Natural killer cell (primary cell): ENCODE data around the gene SNRNP70. TPM values are rescaled to one million over a fixed set of nuclear protein-coding genes. Genes with fewer than 3 reads are reported as not detected.
A peak's percentile ranks its signal among the peaks of the same experiment; 100 is the strongest.

Experiments
- ATAC-seq, 3 donors: fragments of 150-1000 bp in 2 of 3; fragments of 200-7000 bp in 1 of 3; cut with Tn5 transposase; 1 replicate in 1 of 3; 2 replicates in 2 of 3; pipeline ENCODE4 v1.10.0; 2021; ENCODE audit warnings: mild to moderate bottlenecking in 2 of 3, moderate library complexity in 2 of 3
- DNase-seq, 2 donors: peaks; one replicate each; pipeline versions ENCODE4 v3.0.0 to v3.0.0-alpha.2; 2013 to 2021; ENCODE audit warnings: mixed read lengths in 1 of 2
- H3K27ac ChIP-seq: one replicate; pipeline ENCODE4 v1.5.1; 2013; ENCODE audit warnings: mild to moderate bottlenecking, low read length
- H3K27me3 ChIP-seq: one replicate; pipeline ENCODE4 v1.6.1; 2013; ENCODE audit warnings: low read length; ENCODE audit not compliant: control insufficient read depth, insufficient read depth
- H3K36me3 ChIP-seq: one replicate; pipeline ENCODE4 v1.6.1; 2013; ENCODE audit warnings: low read length; ENCODE audit not compliant: control insufficient read depth, insufficient read depth
- H3K4me1 ChIP-seq: one replicate; pipeline ENCODE4 v1.6.1; 2013; ENCODE audit warnings: low read length; ENCODE audit not compliant: control insufficient read depth, insufficient read depth
- H3K4me3 ChIP-seq: one replicate; pipeline ENCODE4 v1.5.1; 2013; ENCODE audit warnings: low read length
- H3K9me3 ChIP-seq: one replicate; pipeline ENCODE4 v1.6.1; 2013; ENCODE audit warnings: low read length; ENCODE audit not compliant: control insufficient read depth, insufficient read depth
- H3K27ac Mint-ChIP-seq, 2 donors: one replicate each; pipeline ENCODE4 v1.8.0; 2022; ENCODE audit warnings: mild to moderate bottlenecking in 2 of 2, mixed read lengths in 2 of 2, moderate library complexity in 1 of 2
- H3K27me3 Mint-ChIP-seq, 2 donors: one replicate each; pipeline ENCODE4 v1.8.0; 2022; ENCODE audit warnings: low read depth in 2 of 2, mixed read lengths in 2 of 2
- H3K36me3 Mint-ChIP-seq: one replicate; pipeline ENCODE4 v1.8.0; 2022; ENCODE audit warnings: mixed read lengths
- H3K4me1 Mint-ChIP-seq, 2 donors: one replicate each; pipeline ENCODE4 v1.8.0; 2022; ENCODE audit warnings: mixed read lengths in 2 of 2
- H3K4me3 Mint-ChIP-seq: one replicate; pipeline ENCODE4 v1.8.0; 2022; ENCODE audit warnings: mild to moderate bottlenecking, moderate library complexity, mixed read lengths
- H3K9me3 Mint-ChIP-seq, 2 donors: one replicate each; pipeline ENCODE4 v1.8.0; 2022; ENCODE audit warnings: mixed read lengths in 2 of 2
- CTCF ChIP-seq: fragments of 200-600 bp; IDR thresholded peaks from one replicate; pipeline ENCODE4 v1.8.0; 2022; ENCODE audit warnings: antibody characterized with exemption
- WGBS: methylation state at CpG from one replicate; pipeline ENCODE4 v1.1.7; 2013; ENCODE audit warnings: missing lambda C conversion rate; ENCODE audit not compliant: insufficient coverage; 5-methylcytosine and 5-hydroxymethylcytosine counted together
- intact Hi-C: fragments of 100-400 bp; cut with micrococcal nuclease; formaldehyde crosslinking; loops from one replicate; pipeline ENCODE4 v1.14.2; 2022
- total RNA-seq, 4 donors: library from RNA; stranded (reverse); fragments of 120-200 nt in 1 of 4; gene quantifications; one replicate each; pipeline versions ENCODE4 v1.2.3 to v1.2.4, GENCODE V29; 2013 to 2022

Gene SNRNP70
- total RNA-seq, 3 donors from 2014 or later (not counting 1 experiment from before 2014, with no cell fraction given) = 244 to 312 (median 299) TPM

GRCh38 chr19:49085868-49086232 is 599 bp downstream of the SNRNP70 start:
- Histone ChIP-seq H3K4me3 (peak overlapping the region; percentile 76), H3K27ac (peak overlapping the region; percentile 78), H3K4me1 (peaks cover 24% of the 10 kb centered on the region), H3K27me3 (no peaks in the 10 kb centered on the region), H3K36me3 (peaks cover 13% of the 10 kb centered on the region), H3K9me3 (no peaks in the 10 kb centered on the region)
- intact Hi-C loops = no loop called here
- Mint-ChIP-seq H3K36me3 (no peaks in the 10 kb centered on the region), H3K27ac (peak overlapping the region; percentile 96), H3K4me1 (peaks cover 29 to 45% of the 10 kb centered on the region in 2 donors), H3K27me3 (peaks cover 0 to 3% of the 10 kb centered on the region in 2 donors), H3K4me3 (peak overlapping the region; percentile 99), H3K9me3 (no peaks in the 10 kb centered on the region)
- no peak for TF ChIP-seq CTCF
- DNase-seq (no peak), ATAC-seq (no peak)
- 1% methylated on average over 14 of the region's 14 CpGs for WGBS

GRCh38 chr19:49086296-49086695 is 1.0 kb downstream of the SNRNP70 start:
- peak overlapping the region; percentile 96 for H3K27ac Mint-ChIP-seq
- H3K9me3 ChIP-seq = no peaks in the 10 kb centered on the region
- peak overlapping the region; percentile 99 for H3K4me3 Mint-ChIP-seq
- peaks cover 29 to 47% of the 10 kb centered on the region in 2 donors for H3K4me1 Mint-ChIP-seq
- peaks cover 16% of the 10 kb centered on the region for H3K36me3 ChIP-seq
- peak overlapping the region; percentile 76 for H3K4me3 ChIP-seq
- no peaks in the 10 kb centered on the region for H3K36me3 Mint-ChIP-seq
- H3K9me3 Mint-ChIP-seq = no peaks in the 10 kb centered on the region
- peaks cover 0 to 2% of the 10 kb centered on the region in 2 donors for H3K27me3 Mint-ChIP-seq
- intact Hi-C loops = no loop called here
- 54% methylated on average over 11 of the region's 11 CpGs for WGBS
- H3K27me3 ChIP-seq = no peaks in the 10 kb centered on the region
- no peak overlapping the region for H3K27ac ChIP-seq
- TF ChIP-seq CTCF = no peak
- peaks cover 24% of the 10 kb centered on the region for H3K4me1 ChIP-seq
- ATAC-seq (no peak), DNase-seq (no peak)

GRCh38 chr19:49091391-49092038 is 6.3 kb downstream of the SNRNP70 start:
- no peaks in the 10 kb centered on the region for H3K36me3 Mint-ChIP-seq
- no peak for DNase-seq
- H3K27me3 ChIP-seq = no peaks in the 10 kb centered on the region
- H3K27me3 Mint-ChIP-seq = no peaks in the 10 kb centered on the region
- peaks cover 10 to 34% of the 10 kb centered on the region in 2 donors for H3K4me1 Mint-ChIP-seq
- H3K27ac ChIP-seq = no peak overlapping the region
- peaks cover 8% of the 10 kb centered on the region for H3K4me1 ChIP-seq
- ATAC-seq = peak in 1 of 3 donors; percentile 26
- 72% methylated on average over 15 of the region's 17 CpGs for WGBS
- no peaks in the 10 kb centered on the region for H3K9me3 ChIP-seq
- H3K4me3 Mint-ChIP-seq = no peak overlapping the region
- H3K36me3 ChIP-seq = peaks cover 41% of the 10 kb centered on the region
- TF ChIP-seq CTCF = no peak
- H3K4me3 ChIP-seq = no peak overlapping the region
- peak overlapping the region; percentile 26 to 38 for H3K27ac Mint-ChIP-seq
- intact Hi-C loops = no loop called here
- H3K9me3 Mint-ChIP-seq = no peaks in the 10 kb centered on the region

GRCh38 chr19:49092686-49093085 is 7.4 kb downstream of the SNRNP70 start:
- Mint-ChIP-seq H3K27ac (no peak overlapping the region), H3K36me3 (no peaks in the 10 kb centered on the region), H3K4me1 (peaks cover under 1 to 26% of the 10 kb centered on the region in 2 donors), H3K27me3 (no peaks in the 10 kb centered on the region), H3K4me3 (no peak overlapping the region), H3K9me3 (no peaks in the 10 kb centered on the region)
- WGBS = 95% methylated on average over 6 of the region's 6 CpGs
- no peak overlapping the region for H3K4me3 ChIP-seq
- no peaks in the 10 kb centered on the region for H3K27me3 ChIP-seq
- no peaks in the 10 kb centered on the region for H3K9me3 ChIP-seq
- H3K36me3 ChIP-seq = peaks cover 48% of the 10 kb centered on the region
- H3K27ac ChIP-seq = no peak overlapping the region
- no peak for DNase-seq
- no peak for TF ChIP-seq CTCF
- no peaks in the 10 kb centered on the region for H3K4me1 ChIP-seq
- intact Hi-C loops = no loop called here
- ATAC-seq = no peak
